Activated T-cell treated with anti-CD3 and anti-CD28 coated beads, Interleukin-2, amount 50 U/mL, for 4 hours (primary cell): ENCODE data around the gene SMARCC1. TPM values are rescaled to one million over a fixed set of nuclear protein-coding genes. Genes with fewer than 3 reads are reported as not detected.

ENCODE experiments used
- ATAC-seq, 2 donors: fragments of 200-7000 bp; cut with Tn5 transposase; one replicate each; pipeline ENCODE4 v1.10.0; 2021
- DNase-seq: peaks from one replicate; pipeline ENCODE4 v3.0.0-alpha.2; 2020
- H3K27me3 Mint-ChIP-seq: one replicate; pipeline ENCODE4 v1.8.0; 2021; ENCODE audit warnings: low read depth, mixed read lengths
- H3K36me3 Mint-ChIP-seq: one replicate; pipeline ENCODE4 v1.8.0; 2022; ENCODE audit warnings: mixed read lengths; ENCODE audit not compliant: insufficient read depth
- H3K4me1 Mint-ChIP-seq: one replicate; pipeline ENCODE4 v1.8.0; 2021; ENCODE audit warnings: low read depth, mixed read lengths
- H3K4me3 Mint-ChIP-seq: one replicate; pipeline ENCODE4 v1.8.0; 2021; ENCODE audit warnings: mild to moderate bottlenecking, moderate library complexity, mixed read lengths
- H3K9me3 Mint-ChIP-seq: one replicate; pipeline ENCODE4 v1.8.0; 2021; ENCODE audit warnings: mixed read lengths
- total RNA-seq, 3 donors: library from RNA; stranded (reverse); gene quantifications; one replicate each; pipeline ENCODE4 v1.2.1, GENCODE V29; 2021

Gene SMARCC1
- total RNA-seq, 3 donors from 2014 or later: 105 to 125 (median 106) TPM

DNA sequence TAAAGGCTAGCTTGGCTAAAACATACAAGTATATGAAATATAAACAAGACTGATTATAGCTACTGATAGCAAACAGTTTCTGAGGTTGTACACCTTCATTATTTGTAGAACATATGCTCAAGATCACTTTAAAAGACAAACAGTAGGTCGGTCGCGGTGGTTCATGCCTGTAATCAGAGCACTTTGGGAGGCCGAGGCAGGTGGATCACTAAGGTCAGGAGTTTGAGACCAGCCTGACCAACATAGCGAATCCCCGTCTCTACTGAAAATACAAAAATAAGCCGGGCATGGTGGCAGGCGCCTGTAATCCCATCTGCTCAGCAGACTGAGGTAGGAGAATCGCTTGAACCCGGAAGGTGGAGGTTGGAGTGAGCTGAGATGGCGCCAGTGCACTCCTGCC, 80.3 kb downstream of the SMARCC1 start:
- Mint-ChIP-seq H3K4me1 (no peaks in the 10 kb centered on the region), H3K9me3 (no peaks in the 10 kb centered on the region), H3K36me3 (peaks cover 26% of the 10 kb centered on the region), H3K27me3 (no peaks in the 10 kb centered on the region), H3K4me3 (no peak overlapping the region)
- DNase-seq (no peak), ATAC-seq (no peak)

DNA sequence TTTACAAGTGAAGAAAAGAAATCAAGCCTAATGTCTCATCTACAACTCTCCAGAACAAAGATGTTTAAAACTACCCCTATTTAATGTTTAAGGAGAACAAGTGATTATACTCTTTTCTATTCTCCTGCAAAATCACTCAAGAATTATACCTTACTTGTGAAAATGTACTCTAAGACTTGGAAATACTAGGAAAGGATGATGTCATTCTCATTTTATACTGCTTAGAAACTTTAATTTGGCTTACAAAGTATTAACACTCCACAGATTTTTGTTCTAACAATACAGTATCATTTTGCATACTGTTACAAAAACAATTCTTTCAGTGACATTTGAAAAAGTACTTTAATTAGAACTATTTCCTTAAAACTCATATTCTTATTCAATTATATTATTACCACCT, 89.5 kb downstream of the SMARCC1 start:
- Mint-ChIP-seq H3K27me3 (no peaks in the 10 kb centered on the region), H3K36me3 (peaks cover 35% of the 10 kb centered on the region), H3K4me3 (no peak overlapping the region), H3K4me1 (no peaks in the 10 kb centered on the region), H3K9me3 (no peaks in the 10 kb centered on the region)
- DNase-seq: no peak
- ATAC-seq: no peak

DNA sequence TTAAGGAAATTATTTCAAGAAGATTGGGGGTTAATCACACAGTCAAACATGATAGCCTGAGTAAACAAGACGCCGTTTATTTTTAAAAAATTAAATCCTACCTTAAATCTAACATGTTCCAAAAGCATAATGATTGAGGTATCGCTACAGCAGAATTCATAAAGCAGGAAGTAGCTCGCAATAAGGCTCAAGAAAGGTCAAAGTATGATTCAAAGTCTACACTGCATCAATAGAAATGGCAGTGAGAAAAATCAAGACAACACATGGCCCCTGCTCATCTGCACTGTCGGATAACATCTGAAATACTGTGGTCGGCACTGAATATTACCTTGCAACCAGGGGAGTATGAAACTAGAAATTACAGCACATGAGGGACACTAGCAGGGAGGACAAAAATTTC, 93.2 kb downstream of the SMARCC1 start:
- H3K27me3 Mint-ChIP-seq: no peaks in the 10 kb centered on the region
- no peak overlapping the region for H3K4me3 Mint-ChIP-seq
- no peaks in the 10 kb centered on the region for H3K9me3 Mint-ChIP-seq
- no peak for ATAC-seq
- peaks cover 37% of the 10 kb centered on the region for H3K36me3 Mint-ChIP-seq
- DNase-seq: no peak
- peaks cover 2% of the 10 kb centered on the region for H3K4me1 Mint-ChIP-seq

DNA sequence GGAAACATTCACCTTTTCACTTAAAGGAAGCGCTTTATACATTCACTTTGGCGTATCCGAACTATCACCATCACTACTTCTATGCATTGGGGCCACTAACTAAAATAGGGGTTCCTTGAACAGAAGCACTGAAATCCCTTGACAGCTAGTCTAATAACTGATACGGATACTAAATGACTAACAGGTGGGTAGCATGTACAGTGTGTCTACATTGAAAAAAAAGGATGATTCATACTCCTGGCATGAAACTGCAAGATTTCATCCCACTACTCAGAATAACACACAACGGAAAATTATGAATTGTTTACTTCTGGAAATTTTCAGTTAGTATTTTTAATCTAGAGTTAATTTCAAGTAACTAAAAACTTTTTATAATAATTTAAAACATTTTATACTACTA, 96.7 kb downstream of the SMARCC1 start:
- peaks cover 26% of the 10 kb centered on the region for H3K36me3 Mint-ChIP-seq
- no peaks in the 10 kb centered on the region for H3K9me3 Mint-ChIP-seq
- DNase-seq (no peak), ATAC-seq (no peak)
- H3K4me1 Mint-ChIP-seq: peaks cover 2% of the 10 kb centered on the region
- no peaks in the 10 kb centered on the region for H3K27me3 Mint-ChIP-seq
- no peak overlapping the region for H3K4me3 Mint-ChIP-seq

DNA sequence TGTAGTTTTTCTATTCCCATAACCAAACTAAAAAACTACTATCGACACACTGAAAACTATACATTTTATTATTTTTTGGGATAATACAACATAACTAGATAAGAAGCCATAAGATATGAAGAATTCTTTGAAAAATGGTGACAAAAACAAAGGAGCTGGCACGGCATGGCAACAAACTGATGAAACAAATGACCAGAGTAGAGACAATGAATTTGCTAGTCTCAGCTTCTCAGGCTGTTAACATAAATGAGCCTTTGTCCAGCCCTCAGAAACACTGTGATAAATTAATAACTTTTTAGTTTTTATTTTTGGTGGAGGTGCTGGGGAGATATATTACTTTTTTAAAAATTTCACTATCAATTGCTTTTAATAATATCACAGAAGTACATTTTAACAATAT, 100.7 kb downstream of the SMARCC1 start:
- no peaks in the 10 kb centered on the region for H3K27me3 Mint-ChIP-seq
- H3K4me3 Mint-ChIP-seq: no peak overlapping the region
- ATAC-seq (no peak), DNase-seq (no peak)
- H3K9me3 Mint-ChIP-seq: no peaks in the 10 kb centered on the region
- H3K4me1 Mint-ChIP-seq: no peaks in the 10 kb centered on the region
- peaks cover 25% of the 10 kb centered on the region for H3K36me3 Mint-ChIP-seq

DNA sequence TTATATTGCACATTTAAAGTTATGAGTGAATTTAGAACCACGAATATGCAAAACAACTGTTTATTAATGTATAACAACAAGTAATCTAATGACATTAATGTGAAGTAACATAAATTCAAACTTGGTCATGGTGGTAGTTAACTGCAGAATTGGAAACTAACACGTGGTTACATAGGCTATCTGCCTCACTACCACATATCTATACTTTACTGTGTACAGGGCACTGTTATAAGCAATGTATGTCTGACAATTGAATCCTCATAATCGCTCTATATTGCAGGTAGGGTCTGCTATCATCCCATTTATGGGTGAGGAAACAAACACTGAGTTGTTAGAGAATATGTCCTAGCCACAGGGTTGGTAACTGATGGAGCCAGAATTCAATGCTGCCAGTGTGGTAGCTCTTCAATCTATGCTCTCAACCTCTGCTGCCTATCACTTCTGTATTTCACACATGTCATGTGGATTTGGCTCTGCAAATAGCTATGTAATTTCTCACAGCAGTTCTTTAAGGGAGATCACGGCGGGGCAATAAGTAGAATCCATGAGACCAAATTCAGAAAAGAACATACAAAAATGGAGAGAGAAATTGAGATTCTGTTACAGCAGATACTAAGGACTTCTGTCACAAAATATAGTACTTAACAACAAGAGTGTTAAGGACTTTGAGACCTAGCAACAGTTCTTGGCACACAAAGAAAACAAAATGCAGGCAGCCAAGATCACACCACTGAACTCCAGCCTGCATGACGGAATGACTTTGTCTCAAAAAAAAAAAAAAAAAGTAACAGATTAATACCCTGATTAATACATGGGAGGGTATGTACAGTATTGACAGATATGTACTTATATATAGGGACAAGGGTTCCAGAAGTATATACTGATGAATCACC, 103.0 kb downstream of the SMARCC1 start:
- Mint-ChIP-seq H3K4me3 (no peak overlapping the region), H3K36me3 (peaks cover 35% of the 10 kb centered on the region), H3K27me3 (no peaks in the 10 kb centered on the region), H3K4me1 (no peaks in the 10 kb centered on the region), H3K9me3 (no peaks in the 10 kb centered on the region)
- DNase-seq (no peak), ATAC-seq (no peak)

DNA sequence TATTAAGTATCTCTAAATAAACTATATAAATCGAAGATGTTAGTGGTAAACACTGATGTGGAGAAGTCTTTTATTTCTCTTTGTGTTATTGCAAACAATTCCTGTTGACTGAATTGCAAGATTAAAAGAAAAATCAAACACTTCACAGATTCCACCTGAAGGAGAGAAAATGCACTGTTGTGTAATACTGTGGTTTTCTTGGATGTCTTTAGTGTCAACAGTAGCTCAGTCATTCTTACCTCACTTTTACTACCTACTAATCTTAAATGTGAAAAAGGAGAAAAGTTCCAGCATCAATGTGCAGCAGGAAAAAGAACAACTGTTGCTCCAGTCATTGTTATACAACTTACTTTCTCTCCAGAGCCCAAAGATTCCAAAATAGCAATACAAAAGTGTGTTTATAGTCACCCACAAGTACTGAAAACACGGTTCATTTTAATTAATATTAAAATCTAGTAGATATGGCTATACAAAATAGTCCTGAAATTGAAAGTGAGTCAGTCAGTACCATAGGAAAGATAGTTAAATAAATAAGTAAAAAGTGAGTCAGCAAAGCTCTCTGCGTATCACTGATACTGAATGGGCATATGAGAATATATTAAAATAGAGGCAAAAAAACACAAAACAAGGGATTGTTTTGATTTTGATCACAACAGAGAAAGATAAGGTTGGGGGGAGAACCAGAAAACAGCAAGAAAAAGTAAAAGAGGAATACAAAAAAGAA, 112.5 kb downstream of the SMARCC1 start:
- Mint-ChIP-seq H3K27me3 (no peaks in the 10 kb centered on the region), H3K4me3 (no peak overlapping the region), H3K36me3 (peaks cover 23% of the 10 kb centered on the region), H3K4me1 (peaks cover 2% of the 10 kb centered on the region), H3K9me3 (no peaks in the 10 kb centered on the region)
- no peak for DNase-seq
- ATAC-seq: no peak

DNA sequence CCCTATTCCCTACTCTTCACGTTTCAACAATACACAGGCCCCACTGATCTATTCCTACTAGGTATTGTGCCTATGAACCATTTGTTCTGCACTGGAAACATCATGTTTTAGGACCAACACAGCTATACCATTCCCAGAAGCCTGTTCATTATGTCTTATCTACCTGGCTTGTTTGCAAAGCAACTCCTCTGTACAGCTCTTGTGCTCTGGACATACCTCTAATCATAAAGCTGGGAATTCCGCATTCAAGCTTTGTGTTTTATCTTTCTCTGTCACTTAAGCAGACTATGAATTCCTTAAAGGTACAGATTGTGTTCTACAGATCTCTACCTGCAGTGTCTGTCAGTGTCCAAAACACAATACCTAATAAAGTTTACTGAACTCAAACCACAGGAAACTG, 115.6 kb downstream of the SMARCC1 start:
- Mint-ChIP-seq H3K9me3 (no peaks in the 10 kb centered on the region), H3K4me1 (peaks cover 3% of the 10 kb centered on the region), H3K27me3 (no peaks in the 10 kb centered on the region), H3K4me3 (no peak overlapping the region), H3K36me3 (peaks cover 18% of the 10 kb centered on the region)
- ATAC-seq: no peak
- DNase-seq: no peak

DNA sequence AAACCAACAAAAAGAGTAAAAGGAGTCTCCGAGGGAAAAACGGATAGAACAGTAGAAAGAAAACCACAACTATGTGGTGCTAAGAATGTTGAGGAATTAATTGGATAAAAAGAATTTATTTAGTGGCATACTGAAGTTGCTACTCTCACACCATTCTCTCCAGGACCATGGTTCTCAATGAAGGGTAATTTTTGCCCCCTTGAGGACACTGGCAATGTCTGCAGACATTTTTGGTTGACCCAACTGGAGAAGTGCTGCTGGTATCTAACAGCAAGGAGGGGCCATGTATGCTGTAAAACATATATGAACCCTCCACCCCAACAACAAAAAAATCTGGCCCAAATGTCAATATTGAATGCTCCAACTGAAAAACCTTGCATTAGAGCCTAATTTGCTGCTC, 117.2 kb downstream of the SMARCC1 start:
- no peak overlapping the region for H3K4me3 Mint-ChIP-seq
- no peak for ATAC-seq
- no peak for DNase-seq
- H3K27me3 Mint-ChIP-seq: no peaks in the 10 kb centered on the region
- H3K4me1 Mint-ChIP-seq: peaks cover 2% of the 10 kb centered on the region
- peaks cover 29% of the 10 kb centered on the region for H3K36me3 Mint-ChIP-seq
- H3K9me3 Mint-ChIP-seq: peaks cover under 1% of the 10 kb centered on the region

DNA sequence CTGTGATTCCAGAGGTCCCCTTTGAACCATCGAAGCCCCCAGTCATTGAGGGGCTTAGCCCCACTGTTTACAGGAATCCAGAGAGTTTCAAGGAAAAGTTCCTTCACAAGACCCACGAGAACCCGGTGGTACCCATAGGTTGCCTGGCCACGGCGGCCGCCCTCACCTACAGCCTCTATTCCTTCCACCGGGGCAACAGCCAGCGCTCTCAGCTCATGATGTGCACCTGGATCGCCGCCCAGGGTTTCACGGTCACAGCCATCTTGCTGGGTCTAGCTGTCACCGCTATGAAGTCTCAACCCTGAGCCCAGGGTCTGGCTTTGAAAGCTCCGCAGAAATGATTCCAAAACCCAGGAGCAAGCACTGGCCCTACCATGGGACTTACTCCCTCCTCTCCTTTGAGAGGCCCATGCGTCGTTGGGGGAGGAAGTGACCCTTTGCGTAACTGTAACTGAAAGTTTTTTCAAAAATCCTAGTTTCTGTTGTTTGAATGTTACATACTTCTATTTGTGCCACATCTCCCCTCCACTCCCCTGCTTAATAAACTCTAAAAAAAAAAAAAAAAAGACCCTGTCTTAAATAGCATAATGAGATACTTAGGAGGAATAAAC, 118.0 kb downstream of the SMARCC1 start:
- Mint-ChIP-seq H3K4me3 (no peak overlapping the region), H3K36me3 (peaks cover 31% of the 10 kb centered on the region), H3K9me3 (peaks cover 4% of the 10 kb centered on the region), H3K4me1 (peaks cover 1% of the 10 kb centered on the region), H3K27me3 (no peaks in the 10 kb centered on the region)
- DNase-seq (no peak), ATAC-seq (no peak)

DNA sequence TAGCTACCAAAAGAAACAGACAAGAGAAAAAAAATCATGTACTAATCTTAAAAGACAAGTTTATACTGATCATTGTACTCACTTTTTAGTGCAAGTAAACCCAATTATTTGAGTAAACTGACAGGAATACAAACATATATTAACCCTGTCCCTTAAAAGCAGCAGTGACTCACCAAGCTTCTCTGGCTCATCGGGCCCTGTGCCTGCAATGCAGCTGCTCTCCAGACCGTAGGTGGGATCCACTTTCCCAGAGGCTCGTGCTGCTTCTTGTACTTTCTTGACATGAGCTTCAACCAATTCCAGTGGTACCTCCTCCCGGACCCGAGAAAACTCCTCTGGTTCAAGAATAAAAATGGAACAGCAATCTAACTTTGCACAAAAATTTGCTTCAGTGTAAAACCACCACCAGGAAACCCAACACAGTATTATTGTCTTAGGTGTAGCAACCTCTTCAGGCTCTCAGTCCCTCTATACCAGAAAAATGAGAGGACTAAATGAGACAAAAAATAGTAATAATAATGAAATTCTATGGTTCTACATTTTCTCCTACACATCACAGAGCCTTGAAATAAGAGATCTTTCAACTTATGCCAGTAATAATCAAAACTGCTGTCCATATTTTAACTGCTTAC, 120.5 kb downstream of the SMARCC1 start:
- H3K4me1 Mint-ChIP-seq: peaks cover 1% of the 10 kb centered on the region
- no peak for DNase-seq
- H3K27me3 Mint-ChIP-seq: no peaks in the 10 kb centered on the region
- ATAC-seq: no peak
- peaks cover 46% of the 10 kb centered on the region for H3K36me3 Mint-ChIP-seq
- H3K4me3 Mint-ChIP-seq: no peak overlapping the region
- peaks cover 4% of the 10 kb centered on the region for H3K9me3 Mint-ChIP-seq

DNA sequence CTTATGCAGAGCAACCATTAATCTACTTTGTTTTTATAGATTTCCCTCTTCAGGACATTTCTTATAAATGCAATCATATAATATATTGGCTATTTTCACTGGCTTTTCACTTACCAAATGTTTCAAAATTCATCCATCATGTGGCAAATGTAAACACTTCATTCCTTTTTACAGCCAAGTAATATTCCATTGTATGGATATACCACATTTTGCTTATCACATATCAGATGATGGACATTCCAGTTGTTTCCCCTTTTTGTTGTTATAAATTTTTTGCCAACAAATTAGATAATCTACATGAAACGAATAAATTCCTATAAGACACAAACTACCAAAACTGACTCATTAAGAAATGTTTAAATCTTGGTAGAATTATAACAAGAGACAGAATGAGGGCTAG, 123.2 kb downstream of the SMARCC1 start:
- peaks cover 4% of the 10 kb centered on the region for H3K9me3 Mint-ChIP-seq
- H3K27me3 Mint-ChIP-seq: no peaks in the 10 kb centered on the region
- H3K4me3 Mint-ChIP-seq: no peak overlapping the region
- H3K4me1 Mint-ChIP-seq: no peaks in the 10 kb centered on the region
- DNase-seq: no peak
- no peak for ATAC-seq
- H3K36me3 Mint-ChIP-seq: peaks cover 46% of the 10 kb centered on the region

DNA sequence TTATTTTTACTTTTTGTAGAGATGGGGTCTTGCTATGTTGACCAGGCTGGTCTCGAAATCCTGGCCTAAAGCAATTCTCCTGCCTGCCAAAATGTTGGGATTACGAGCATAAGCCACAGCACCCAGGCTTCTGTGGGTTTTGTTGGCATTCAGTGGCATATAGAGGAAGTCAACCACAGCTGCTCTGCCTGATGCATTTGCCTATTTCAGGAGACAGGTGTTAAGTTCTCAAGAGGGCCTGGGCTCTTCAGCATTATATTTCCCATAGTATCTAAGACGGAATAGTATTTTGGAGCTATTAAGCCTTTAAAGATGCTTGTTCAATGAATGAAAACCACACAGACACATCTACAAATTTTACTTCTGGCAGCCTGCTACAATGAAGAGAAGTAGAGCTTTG, 129.6 kb downstream of the SMARCC1 start:
- H3K27me3 Mint-ChIP-seq: no peaks in the 10 kb centered on the region
- ATAC-seq (no peak), DNase-seq (no peak)
- peaks cover 27% of the 10 kb centered on the region for H3K36me3 Mint-ChIP-seq
- no peaks in the 10 kb centered on the region for H3K9me3 Mint-ChIP-seq
- H3K4me1 Mint-ChIP-seq: no peaks in the 10 kb centered on the region
- no peak overlapping the region for H3K4me3 Mint-ChIP-seq

DNA sequence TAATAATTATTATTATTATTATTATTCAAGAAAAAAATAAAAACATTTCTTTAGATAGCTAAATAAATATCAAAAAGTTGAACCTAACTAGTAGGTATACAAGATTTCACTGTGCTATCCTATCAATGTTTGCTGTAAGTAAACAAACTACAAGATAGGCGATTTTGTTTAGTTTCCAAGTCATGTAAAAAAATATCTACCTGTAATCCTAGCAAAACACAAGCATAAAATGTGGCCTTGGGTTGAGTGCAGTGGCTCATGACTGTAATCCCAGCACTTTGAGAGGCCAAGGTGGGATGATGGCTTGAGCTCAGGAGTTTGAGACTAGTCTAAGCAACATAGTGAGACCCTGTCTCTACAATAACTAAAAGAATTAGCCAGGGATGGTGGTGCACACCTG, 131.4 kb downstream of the SMARCC1 start:
- ATAC-seq (no peak), DNase-seq (no peak)
- no peak overlapping the region for H3K4me3 Mint-ChIP-seq
- no peaks in the 10 kb centered on the region for H3K9me3 Mint-ChIP-seq
- peaks cover 24% of the 10 kb centered on the region for H3K36me3 Mint-ChIP-seq
- no peaks in the 10 kb centered on the region for H3K27me3 Mint-ChIP-seq
- H3K4me1 Mint-ChIP-seq: no peaks in the 10 kb centered on the region
